T-helper 17 cell (primary cell): Measurements from ENCODE around the gene FBXW7. TPM values are rescaled to one million over a fixed set of nuclear protein-coding genes. Genes with fewer than 3 reads are reported as not detected.

Experiments
- ATAC-seq: fragments of 150-1000 bp; cut with Tn5 transposase; 2 replicates; pipeline ENCODE4 v1.10.0; 2021; ENCODE audit warnings: mild to moderate bottlenecking, moderate library complexity
- DNase-seq, 3 donors: peaks; one replicate each; pipeline versions ENCODE4 v3.0.0 to v3.0.0-alpha.2; 2020 to 2021
- H3K9me3 ChIP-seq: one replicate; pipeline ENCODE4 v1.7.0; 2013; ENCODE audit warnings: low read length, mild to moderate bottlenecking; ENCODE audit not compliant: control insufficient read depth, poor library complexity, severe bottlenecking
- H3K27ac Mint-ChIP-seq: one replicate; pipeline ENCODE4 v1.8.0; 2022; ENCODE audit warnings: mild to moderate bottlenecking, moderate library complexity, mixed read lengths
- H3K27me3 Mint-ChIP-seq: one replicate; pipeline ENCODE4 v1.8.0; 2022; ENCODE audit warnings: mixed read lengths
- H3K36me3 Mint-ChIP-seq: one replicate; pipeline ENCODE4 v1.8.0; 2022; ENCODE audit warnings: low read depth, mixed read lengths
- H3K4me1 Mint-ChIP-seq: one replicate; pipeline ENCODE4 v1.8.0; 2022; ENCODE audit warnings: mild to moderate bottlenecking, mixed read lengths
- H3K4me3 Mint-ChIP-seq: one replicate; pipeline ENCODE4 v1.8.0; 2022; ENCODE audit warnings: mild to moderate bottlenecking, moderate library complexity, mixed read lengths
- total RNA-seq, 4 donors: library from RNA in 2 of 4; stranded (reverse) in 2 of 4; gene quantifications; one replicate each; pipeline ENCODE4 v1.2.3 and lab custom pipeline; 2022 to 2026

FBXW7 gene
- total RNA-seq, 2 donors from 2014 or later, result 102 to 125 TPM

GRCh38 chr4:152499344-152499743, 36.5 kb downstream of the FBXW7 start:
- no peak for ATAC-seq
- no peaks in the 10 kb centered on the region for H3K27me3 Mint-ChIP-seq
- H3K9me3 ChIP-seq, result no peaks in the 10 kb centered on the region

GRCh38 chr4:152494020-152494419, 41.9 kb downstream of the FBXW7 start:
- H3K9me3 ChIP-seq, result no peaks in the 10 kb centered on the region
- Mint-ChIP-seq H3K27me3 (no peaks in the 10 kb centered on the region), H3K27ac (peak overlapping the region; percentile 51), H3K4me1 (peaks cover 46% of the 10 kb centered on the region), H3K4me3 (no peak overlapping the region), H3K36me3 (peaks cover 6% of the 10 kb centered on the region)
- DNase-seq (no peak), ATAC-seq (no peak)

More at GRCh38 chr4:152499344-152499743, 36.5 kb downstream of the FBXW7 start:
- no peak for DNase-seq
- Mint-ChIP-seq H3K4me3 (no peak overlapping the region), H3K36me3 (peaks cover 2% of the 10 kb centered on the region), H3K27ac (no peak overlapping the region), H3K4me1 (peaks cover 34% of the 10 kb centered on the region)

DNA sequence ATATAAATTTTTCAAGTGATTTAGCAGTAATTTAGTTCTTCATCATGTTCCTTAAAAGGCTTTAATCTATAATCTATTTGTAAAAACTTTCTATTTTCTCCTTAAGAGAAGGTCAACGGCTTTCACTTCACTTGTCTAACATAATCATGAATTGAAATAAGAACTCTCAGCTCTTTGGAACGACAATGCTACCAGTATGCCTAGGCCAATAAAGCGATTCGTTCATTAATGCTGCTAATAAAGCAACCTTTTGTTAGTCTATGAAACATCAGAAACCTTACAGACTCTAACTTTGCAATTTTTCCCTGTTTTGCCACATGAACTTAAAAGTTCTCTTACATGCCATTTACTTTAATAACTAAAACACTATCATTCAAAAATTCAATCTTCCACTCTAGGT, 47.6 kb downstream of the FBXW7 start:
- Mint-ChIP-seq H3K4me1 (peaks cover 30% of the 10 kb centered on the region), H3K36me3 (peaks cover 4% of the 10 kb centered on the region), H3K4me3 (no peak overlapping the region), H3K27me3 (no peaks in the 10 kb centered on the region), H3K27ac (no peak overlapping the region)
- H3K9me3 ChIP-seq, result no peaks in the 10 kb centered on the region
- DNase-seq (no peak), ATAC-seq (no peak)

- Mint-ChIP-seq H3K27ac (peak overlapping the region; percentile 78), H3K4me1 (peaks cover 25% of the 10 kb centered on the region), H3K27me3 (no peaks in the 10 kb centered on the region), H3K36me3 (no peaks in the 10 kb centered on the region), H3K4me3 (no peak overlapping the region)
- DNase-seq (no peak), ATAC-seq (no peak)
- no peaks in the 10 kb centered on the region for H3K9me3 ChIP-seq
These were observed 49.2 kb downstream of the FBXW7 start for GRCh38 chr4:152486429-152487389.

DNA sequence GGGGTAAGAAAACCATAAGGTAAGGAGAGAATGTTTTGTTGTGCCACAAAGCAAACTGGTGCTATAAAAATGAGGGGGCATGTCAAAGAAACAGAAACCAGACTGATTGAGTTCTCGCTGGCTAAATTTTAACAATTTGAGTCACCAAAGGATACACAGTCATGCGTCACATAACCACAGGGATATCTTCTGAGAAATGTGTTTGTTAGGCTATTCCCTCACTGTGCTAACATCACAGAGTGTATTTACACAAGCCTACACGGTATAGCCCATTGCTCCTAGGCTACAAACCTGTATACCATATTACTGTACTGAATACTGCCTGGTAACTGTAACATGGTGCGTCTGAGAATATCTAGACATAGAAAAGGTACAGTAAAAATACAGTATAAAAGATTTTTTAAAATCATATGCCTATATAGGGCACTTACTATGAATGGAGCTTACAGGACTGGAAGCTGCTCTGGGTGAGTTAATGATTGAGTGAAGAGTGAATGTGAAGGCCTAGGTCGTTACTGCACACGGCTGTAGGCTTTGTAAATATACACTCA, 50.1 kb downstream of the FBXW7 start:
- peaks cover 21% of the 10 kb centered on the region for H3K4me1 Mint-ChIP-seq
- H3K4me3 Mint-ChIP-seq, result no peak overlapping the region
- peak overlapping the region; percentile 78 for H3K27ac Mint-ChIP-seq
- no peaks in the 10 kb centered on the region for H3K9me3 ChIP-seq
- ATAC-seq, result peak; percentile 98
- H3K27me3 Mint-ChIP-seq, result no peaks in the 10 kb centered on the region
- no peak for DNase-seq
- no peaks in the 10 kb centered on the region for H3K36me3 Mint-ChIP-seq

DNA sequence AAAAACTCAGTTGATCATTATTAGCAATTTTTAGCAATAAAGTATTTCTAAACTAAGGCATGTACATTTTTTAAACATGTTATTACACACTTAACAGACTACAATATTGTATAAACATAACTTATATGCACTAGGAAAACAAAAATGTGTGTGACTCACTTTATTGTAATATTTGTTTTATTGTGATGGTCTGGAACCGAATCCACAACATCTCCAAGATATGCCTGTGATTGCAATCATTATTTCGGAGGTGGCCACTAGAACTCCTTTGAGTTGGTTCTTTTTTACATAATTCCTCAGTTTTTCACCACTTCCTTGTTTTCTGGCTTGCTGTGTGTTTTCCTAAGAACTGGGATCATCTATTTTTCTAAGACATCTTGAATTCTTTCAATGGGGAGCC, 53.7 kb downstream of the FBXW7 start:
- Mint-ChIP-seq H3K4me1 (peaks cover 14% of the 10 kb centered on the region), H3K36me3 (no peaks in the 10 kb centered on the region), H3K27ac (no peak overlapping the region), H3K4me3 (no peak overlapping the region), H3K27me3 (no peaks in the 10 kb centered on the region)
- H3K9me3 ChIP-seq, result no peaks in the 10 kb centered on the region
- no peak for DNase-seq
- ATAC-seq, result no peak

GRCh38 chr4:152480901-152481300, 55.0 kb downstream of the FBXW7 start:
- no peak for ATAC-seq
- no peak overlapping the region for H3K4me3 Mint-ChIP-seq
- H3K27me3 Mint-ChIP-seq, result no peaks in the 10 kb centered on the region
- no peak for DNase-seq
- no peak overlapping the region for H3K27ac Mint-ChIP-seq
- H3K4me1 Mint-ChIP-seq, result peaks cover 18% of the 10 kb centered on the region
- no peaks in the 10 kb centered on the region for H3K9me3 ChIP-seq
- no peaks in the 10 kb centered on the region for H3K36me3 Mint-ChIP-seq

DNA sequence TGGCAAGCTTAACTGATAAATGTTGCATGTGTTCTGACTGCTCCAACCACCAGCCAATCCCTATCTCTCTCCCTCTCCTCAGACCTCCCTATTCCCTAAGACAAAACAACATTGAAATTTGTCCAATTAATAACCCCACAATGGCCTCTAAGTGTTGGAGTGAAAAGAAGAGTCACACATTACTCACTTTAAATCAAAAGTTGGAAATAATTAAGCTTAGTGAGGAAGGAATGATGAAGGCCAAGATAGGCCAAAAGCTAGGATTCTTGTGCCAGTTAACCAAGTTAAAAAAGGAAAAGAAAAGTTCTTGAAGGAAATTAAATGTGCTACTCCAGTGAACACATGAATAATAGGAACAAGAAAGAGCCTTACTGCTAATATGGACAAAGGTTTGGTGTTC, 55.6 kb downstream of the FBXW7 start:
- ATAC-seq (no peak), DNase-seq (no peak)
- Mint-ChIP-seq H3K36me3 (no peaks in the 10 kb centered on the region), H3K4me1 (peaks cover 19% of the 10 kb centered on the region), H3K27ac (no peak overlapping the region), H3K4me3 (no peak overlapping the region), H3K27me3 (no peaks in the 10 kb centered on the region)
- H3K9me3 ChIP-seq, result no peaks in the 10 kb centered on the region

- no peaks in the 10 kb centered on the region for H3K9me3 ChIP-seq
- no peak for ATAC-seq
- H3K27me3 Mint-ChIP-seq, result no peaks in the 10 kb centered on the region
- H3K27ac Mint-ChIP-seq, result no peak overlapping the region
- H3K36me3 Mint-ChIP-seq, result no peaks in the 10 kb centered on the region
- no peak for DNase-seq
- peaks cover 21% of the 10 kb centered on the region for H3K4me1 Mint-ChIP-seq
- H3K4me3 Mint-ChIP-seq, result no peak overlapping the region
These were observed 56.4 kb downstream of the FBXW7 start for GRCh38 chr4:152479428-152480026.

DNA sequence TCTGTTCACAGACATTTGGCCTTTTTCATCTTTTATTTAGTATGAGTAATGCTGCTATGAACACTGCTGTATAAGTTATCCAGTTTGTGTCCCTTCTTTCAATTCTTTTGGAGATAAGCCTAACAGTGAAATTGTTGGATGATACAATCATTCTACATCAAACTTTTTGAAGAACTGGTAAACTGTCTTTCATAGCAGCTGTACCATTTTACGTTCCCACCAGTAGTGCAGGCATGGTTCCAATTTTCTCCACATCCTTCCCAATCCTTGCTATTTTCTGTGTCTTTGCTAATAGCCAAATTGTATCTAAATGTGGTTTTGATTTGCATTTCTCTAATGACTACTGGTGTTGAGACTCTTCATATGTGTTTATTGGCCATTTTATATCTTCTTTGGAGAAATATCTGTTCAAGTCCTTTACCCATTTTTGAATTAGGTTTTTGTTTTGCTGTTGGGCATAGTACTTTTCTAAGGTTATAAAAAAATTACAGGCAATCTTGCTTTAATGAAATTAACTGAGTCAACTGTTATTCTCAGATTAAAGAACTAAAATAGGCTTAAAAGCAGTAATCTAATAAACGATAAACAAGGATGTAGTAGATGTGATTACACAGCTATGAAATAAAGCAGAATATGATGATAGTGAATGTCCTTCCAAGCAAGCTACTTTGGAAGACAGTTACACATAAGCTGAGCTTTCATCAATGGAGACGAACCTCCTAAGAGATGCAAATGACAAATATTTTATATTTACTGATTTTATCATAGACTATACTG, 57.2 kb downstream of the FBXW7 start:
- no peaks in the 10 kb centered on the region for H3K27me3 Mint-ChIP-seq
- H3K9me3 ChIP-seq, result no peaks in the 10 kb centered on the region
- no peaks in the 10 kb centered on the region for H3K36me3 Mint-ChIP-seq
- H3K27ac Mint-ChIP-seq, result no peak overlapping the region
- DNase-seq (no peak), ATAC-seq (no peak)
- peaks cover 25% of the 10 kb centered on the region for H3K4me1 Mint-ChIP-seq
- H3K4me3 Mint-ChIP-seq, result no peak overlapping the region

DNA sequence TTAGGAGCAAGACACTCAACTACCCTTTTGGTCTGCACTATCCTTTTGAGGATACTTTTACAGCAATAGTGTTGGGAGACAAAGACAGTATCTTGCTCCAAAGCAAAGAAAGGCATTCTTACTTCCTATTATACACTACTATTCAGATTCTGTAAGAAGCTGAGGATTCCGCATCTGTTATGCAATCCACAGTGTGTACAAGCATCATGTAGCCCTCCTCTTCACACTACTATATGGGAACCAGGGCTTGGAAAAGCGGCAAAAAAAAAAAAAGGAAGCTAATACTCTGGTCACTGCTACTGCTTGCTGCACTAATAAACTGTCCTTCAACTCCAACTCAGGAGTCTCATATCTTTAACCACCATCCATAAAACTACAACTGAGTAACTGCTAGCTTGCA, 59.1 kb downstream of the FBXW7 start:
- DNase-seq (no peak), ATAC-seq (no peak)
- H3K4me1 Mint-ChIP-seq, result peaks cover 27% of the 10 kb centered on the region
- H3K4me3 Mint-ChIP-seq, result no peak overlapping the region
- no peaks in the 10 kb centered on the region for H3K27me3 Mint-ChIP-seq
- H3K9me3 ChIP-seq, result no peaks in the 10 kb centered on the region
- H3K27ac Mint-ChIP-seq, result no peak overlapping the region
- no peaks in the 10 kb centered on the region for H3K36me3 Mint-ChIP-seq

- DNase-seq (no peak), ATAC-seq (no peak)
- H3K27me3 Mint-ChIP-seq, result no peaks in the 10 kb centered on the region
- H3K36me3 Mint-ChIP-seq, result no peaks in the 10 kb centered on the region
- no peak overlapping the region for H3K4me3 Mint-ChIP-seq
- H3K4me1 Mint-ChIP-seq, result peaks cover 23% of the 10 kb centered on the region
- H3K27ac Mint-ChIP-seq, result no peak overlapping the region
- no peaks in the 10 kb centered on the region for H3K9me3 ChIP-seq
These were observed 64.6 kb downstream of the FBXW7 start for GRCh38 chr4:152471251-152471792.

DNA sequence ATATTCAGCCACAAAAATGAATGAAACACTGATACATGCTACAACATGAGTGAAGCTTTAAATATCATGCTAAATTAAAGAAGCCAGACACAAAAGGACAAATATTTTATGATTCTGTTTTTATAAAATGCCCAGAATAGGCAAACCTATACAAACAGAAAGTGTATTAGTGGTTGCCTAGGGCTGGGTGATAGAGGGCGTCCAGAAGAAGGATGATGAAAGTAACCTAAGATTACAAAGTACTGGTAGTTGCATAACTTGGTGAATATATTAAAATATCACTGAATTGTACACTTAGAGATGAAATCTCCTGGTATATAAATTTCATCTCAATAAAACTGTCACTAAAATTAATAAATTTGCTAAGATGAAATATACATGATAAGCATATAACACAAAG, 67.5 kb downstream of the FBXW7 start:
- Mint-ChIP-seq H3K27ac (no peak overlapping the region), H3K4me1 (peaks cover 22% of the 10 kb centered on the region), H3K4me3 (no peak overlapping the region), H3K36me3 (no peaks in the 10 kb centered on the region), H3K27me3 (no peaks in the 10 kb centered on the region)
- ATAC-seq (no peak), DNase-seq (no peak)
- H3K9me3 ChIP-seq, result no peaks in the 10 kb centered on the region
